Gastroesophageal sphincter (tissue), 4 donors: Measurements from ENCODE around the gene TMTC4. TPM values are rescaled to one million over a fixed set of nuclear protein-coding genes. Genes with fewer than 3 reads are reported as not detected.
"Not testable (repeated sequence)": the region's sequence is repeated elsewhere in the genome, so short reads cannot be mapped to it uniquely, and the experiment has no call there.

Experiments
- ATAC-seq: fragments of 150-250 bp; one replicate; pipeline ENCODE4 v1.9.1; 2016; ENCODE audit warnings: mild to moderate bottlenecking, moderate library complexity
- H3K27ac ChIP-seq, 4 donors: fragments of 200-600 bp; sonication (generic) in 3 of 4; 1 replicate in 3 of 4; 2 replicates in 1 of 4; pipeline ENCODE4 v1.5.1; 2016 to 2019
- H3K27me3 ChIP-seq: fragments of 200-600 bp; sonication (generic); one replicate; pipeline ENCODE4 v1.5.1; 2019
- H3K36me3 ChIP-seq, 2 donors: fragments of 200-600 bp; sonication (generic); one replicate each; pipeline ENCODE4 v1.5.1; 2019; ENCODE audit warnings: control low read depth in 1 of 2
- H3K4me1 ChIP-seq, 3 donors: fragments of 200-600 bp; sonication (generic); 1 replicate in 2 of 3; 2 replicates in 1 of 3; pipeline ENCODE4 v1.5.1; 2016 to 2019; ENCODE audit warnings: control low read depth in 2 of 3
- H3K4me3 ChIP-seq, 2 donors: fragments of 200-600 bp; sonication (generic); one replicate each; pipeline ENCODE4 v1.5.1; 2019; ENCODE audit warnings: mild to moderate bottlenecking in 1 of 2, moderate library complexity in 1 of 2
- H3K9me3 ChIP-seq, 3 donors: fragments of 200-600 bp; sonication (generic); one replicate each; pipeline ENCODE4 v1.5.1; 2017 to 2019; ENCODE audit warnings: control low read depth in 2 of 3
- CTCF ChIP-seq, 4 experiments: fragments of 200-600 bp in 2 of 4; fragments of 450-650 bp in 2 of 4; sonication (generic) in 1 of 4; IDR thresholded peaks; one replicate each; pipeline ENCODE4 v1.5.1; 2017 to 2019; ENCODE audit warnings: antibody characterized with exemption in 4 of 4, mild to moderate bottlenecking in 2 of 4, moderate library complexity in 2 of 4
- EP300 ChIP-seq: sonication (generic); formaldehyde crosslinking; IDR thresholded peaks from one replicate; pipeline ENCODE4 v1.6.1; 2017; ENCODE audit warnings: antibody characterized with exemption, mild to moderate bottlenecking
- POLR2A ChIP-seq, 2 donors: fragments of 450-650 bp; IDR thresholded peaks; one replicate each; pipeline ENCODE4 v1.6.1; 2017; ENCODE audit warnings: antibody characterized with exemption in 2 of 2, mild to moderate bottlenecking in 2 of 2, moderate library complexity in 1 of 2
- POLR2AphosphoS5 ChIP-seq: sonication (generic); formaldehyde crosslinking; IDR thresholded peaks from one replicate; pipeline ENCODE4 v1.6.1; 2017; ENCODE audit warnings: antibody characterized with exemption
- WGBS, 2 donors: methylation state at CpG; one replicate each; pipeline ENCODE4 v1.1.5; 2018; ENCODE audit warnings: low coverage in 1 of 2; 5-methylcytosine and 5-hydroxymethylcytosine counted together
- total RNA-seq, 4 donors: library from RNA; depleted of rRNA; stranded (reverse); fragments of >200 nt; gene quantifications; one replicate each; pipeline ENCODE4 v1.1.0, GENCODE V29; 2016

Gene TMTC4
- total RNA-seq, 4 donors from 2014 or later, result 7.0 to 15.3 (median 10.0) TPM

GRCh38 chr13:100584896-100585295 is 89.7 kb downstream of the TMTC4 start:
- 84 to 100% methylated on average over 4 to 5 of the region's 5 CpGs for WGBS, 2 donors
- Histone ChIP-seq H3K4me3 (no peak overlapping the region), H3K36me3 (peaks cover 0 to 20% of the 10 kb centered on the region in 2 donors), H3K27me3 (no peaks in the 10 kb centered on the region), H3K27ac (no peak overlapping the region), H3K4me1 (peaks cover 0 to 19% (median 3%) of the 10 kb centered on the region in 3 donors), H3K9me3 (no peaks in the 10 kb centered on the region)
- no peak for ATAC-seq
- TF ChIP-seq POLR2A (IDR thresholded peaks at IDR 0.05) (no peak), POLR2AphosphoS5 (no peak), CTCF (IDR thresholded peaks at IDR 0.05) (no peak), EP300 (no peak)

- Histone ChIP-seq H3K4me1 (no peaks in the 10 kb centered on the region), H3K9me3 (no peaks in the 10 kb centered on the region), H3K27ac (no peak overlapping the region), H3K36me3 (peaks cover 0 to 21% of the 10 kb centered on the region in 2 donors), H3K4me3 (no peak overlapping the region), H3K27me3 (no peaks in the 10 kb centered on the region)
- no peak for ATAC-seq
- TF ChIP-seq EP300, result no peak
- TF ChIP-seq POLR2AphosphoS5, result no peak
- TF ChIP-seq POLR2A (IDR thresholded peaks at IDR 0.05), result no peak
- no peak for TF ChIP-seq CTCF (IDR thresholded peaks at IDR 0.05)
- WGBS, 2 donors, result 100% methylated on average over 2 of the region's 2 CpGs
Measured at GRCh38 chr13:100581504-100581903, 93.1 kb downstream of the TMTC4 start.

- no peak for TF ChIP-seq CTCF (IDR thresholded peaks at IDR 0.05)
- no peak for TF ChIP-seq EP300
- no peak for TF ChIP-seq POLR2AphosphoS5
- TF ChIP-seq POLR2A (IDR thresholded peaks at IDR 0.05), result no peak
- no peaks in the 10 kb centered on the region for H3K9me3 ChIP-seq
- H3K27ac ChIP-seq, result no peak overlapping the region
- H3K4me3 ChIP-seq, result no peak overlapping the region
- no peaks in the 10 kb centered on the region for H3K27me3 ChIP-seq
- H3K36me3 ChIP-seq, result peaks cover 0 to 21% of the 10 kb centered on the region in 2 donors
- ATAC-seq, result no peak
- WGBS, 2 donors, result 86% methylated on average over 4 of the region's 4 CpGs; no CpG with 5 or more reads in 1 of the 2 donors
- no peaks in the 10 kb centered on the region for H3K4me1 ChIP-seq
Measured at GRCh38 chr13:100581030-100581429, 93.6 kb downstream of the TMTC4 start.

- no peak overlapping the region for H3K4me3 ChIP-seq
Measured at GRCh38 chr13:100580045-100580444, 94.5 kb downstream of the TMTC4 start.

GRCh38 chr13:100577239-100577638 is 97.4 kb downstream of the TMTC4 start:
- H3K9me3 ChIP-seq, H3K4me1 ChIP-seq, H3K27me3 ChIP-seq, ATAC-seq, H3K27ac ChIP-seq, H3K4me3 ChIP-seq: not testable (repeated sequence)
- H3K36me3 ChIP-seq, result peaks cover 0 to 21% of the 10 kb centered on the region in 2 donors
- 92% methylated on average over 4 of the region's 4 CpGs; no CpG with 5 or more reads in 1 of the 2 donors for WGBS, 2 donors

More at GRCh38 chr13:100580045-100580444, 94.5 kb downstream of the TMTC4 start:
- ATAC-seq, result no peak
- Histone ChIP-seq H3K27ac (no peak overlapping the region), H3K27me3 (no peaks in the 10 kb centered on the region), H3K9me3 (no peaks in the 10 kb centered on the region), H3K4me1 (no peaks in the 10 kb centered on the region), H3K36me3 (peaks cover 0 to 21% of the 10 kb centered on the region in 2 donors)
- no peak for TF ChIP-seq POLR2AphosphoS5
- no peak for TF ChIP-seq CTCF (IDR thresholded peaks at IDR 0.05)
- TF ChIP-seq POLR2A (IDR thresholded peaks at IDR 0.05), result no peak
- no peak for TF ChIP-seq EP300
- 91 to 100% methylated on average over 5 to 11 of the region's 12 CpGs for WGBS, 2 donors
